Right lobe of liver (tissue), 6 donors: ENCODE results near the gene PLA2G2C. TPM values are rescaled to one million over a fixed set of nuclear protein-coding genes. Genes with fewer than 3 reads are reported as not detected.
A peak's percentile ranks its signal among the peaks of the same experiment; 100 is the strongest.

Experiments used
- ATAC-seq, 4 donors: fragments of 200-7000 bp; cut with Tn5 transposase; one replicate each; pipeline ENCODE4 v1.9.1; 2020; ENCODE audit warnings: mild to moderate bottlenecking in 4 of 4, moderate library complexity in 4 of 4
- DNase-seq, 3 donors: peaks; one replicate each; pipeline ENCODE4 v3.0.0-alpha.2; 2020
- H3K27ac ChIP-seq, 3 donors: fragments of 200-600 bp; one replicate each; pipeline ENCODE4 v1.8.0; 2022
- H3K27me3 ChIP-seq, 2 donors: fragments of 200-600 bp; one replicate each; pipeline ENCODE4 v1.8.0; 2022
- H3K36me3 ChIP-seq, 4 donors: fragments of 200-600 bp; sonication (generic) in 1 of 4; one replicate each; pipeline versions ENCODE4 v1.5.1 to v1.8.0; 2017 to 2022; ENCODE audit warnings: control low read depth in 1 of 4
- H3K4me1 ChIP-seq, 4 donors: fragments of 200-600 bp; sonication (generic) in 1 of 4; one replicate each; pipeline versions ENCODE4 v1.5.1 to v1.8.0; 2017 to 2022; ENCODE audit warnings: control low read depth in 1 of 4
- H3K4me3 ChIP-seq, 3 donors: fragments of 200-600 bp; one replicate each; pipeline ENCODE4 v1.8.0; 2022
- H3K9me3 ChIP-seq, 4 donors: fragments of 200-600 bp; sonication (generic) in 1 of 4; one replicate each; pipeline versions ENCODE4 v1.5.1 to v1.8.0; 2017 to 2022; ENCODE audit warnings: control low read depth in 1 of 4
- CTCF ChIP-seq, 4 donors: fragments of 200-600 bp in 3 of 4; fragments of 450-650 bp in 1 of 4; IDR thresholded peaks; one replicate each; pipeline versions ENCODE4 v1.5.1 to v1.8.0; 2016 to 2022; ENCODE audit warnings: antibody characterized with exemption in 4 of 4, mild to moderate bottlenecking in 2 of 4
- POLR2A ChIP-seq: fragments of 450-650 bp; IDR thresholded peaks from one replicate; pipeline ENCODE4 v1.6.1; 2017; ENCODE audit warnings: antibody characterized with exemption, mild to moderate bottlenecking
- WGBS: methylation state at CpG from one replicate; pipeline ENCODE4 v1.1.6; 2018; ENCODE audit warnings: low coverage, low lambda C conversion rate; ENCODE audit not compliant: insufficient coverage; ENCODE audit errors: missing lambda C conversion rate; 5-methylcytosine and 5-hydroxymethylcytosine counted together
- intact Hi-C, 2 donors: fragments of 100-400 bp; cut with DNase I; formaldehyde crosslinking; loops; one replicate each; pipeline versions ENCODE4 v1.11.2 to v1.14.1; 2022
- total RNA-seq, 6 experiments: library from RNA; depleted of rRNA in 2 of 6; stranded (reverse); fragments of >200 nt in 2 of 6; fragmentation: NEBNext Ultra II Directional in 3 of 6; extraction: Animal tissue kit (Norgen Biotek cat#: 25700) in 3 of 6; gene quantifications; one replicate each; pipeline versions ENCODE4 v1.1.0 to v1.2.4, GENCODE V29; 2016 to 2023
- donor health status: DM: no; HTN: yes; CAD: no.
- donor health status: DM: no; HTN: no; CAD: no.
- donor health status: DM: no; HTN: no; CAD: no.
- donor health status: DM: no; HTN: yes; CAD: no.
- donor health status: DM: no; HTN: yes; CAD: no.

PLA2G2C gene
- total RNA-seq, 6 experiments from 2014 or later: not detected

- DNase-seq: no peak
- ATAC-seq: no peak
- WGBS: 63% methylated on average over 6 of the region's 6 CpGs
- Histone ChIP-seq H3K36me3 (no peaks in the 10 kb centered on the region), H3K4me3 (no peak overlapping the region), H3K4me1 (peaks cover 0 to 9% (median 0%) of the 10 kb centered on the region in 4 donors), H3K27me3 (no peaks in the 10 kb centered on the region), H3K27ac (no peak overlapping the region), H3K9me3 (no peaks in the 10 kb centered on the region)
- no peak for TF ChIP-seq CTCF (IDR thresholded peaks at IDR 0.05)
- TF ChIP-seq POLR2A: no peak
- intact Hi-C loops: no loop called here
These were observed 11.0 kb upstream of the PLA2G2C start for GRCh38 chr1:20197329-20197791.

- H3K9me3 ChIP-seq: no peaks in the 10 kb centered on the region
- no peak overlapping the region for H3K27ac ChIP-seq
- no peaks in the 10 kb centered on the region for H3K27me3 ChIP-seq
- intact Hi-C loops: no loop called here
- no peak overlapping the region for H3K4me3 ChIP-seq
- DNase-seq: no peak
- H3K4me1 ChIP-seq: peaks cover 0 to 9% (median 0%) of the 10 kb centered on the region in 4 donors
- 26% methylated on average over 4 of the region's 4 CpGs for WGBS
- no peaks in the 10 kb centered on the region for H3K36me3 ChIP-seq
- TF ChIP-seq CTCF (IDR thresholded peaks at IDR 0.05) (peak in 3 of 4 donors; percentile 2 to 9 (median 5)), POLR2A (no peak)
- ATAC-seq: peak in 2 of 4 donors; percentile 8 to 19
These were observed 9.1 kb upstream of the PLA2G2C start for GRCh38 chr1:20195462-20195780.

- DNase-seq (peak; percentile 80 to 82 (median 81)), ATAC-seq (peak; percentile 96 to 98 (median 96))
- Histone ChIP-seq H3K27me3 (no peaks in the 10 kb centered on the region), H3K4me3 (no peak overlapping the region), H3K9me3 (no peaks in the 10 kb centered on the region), H3K36me3 (no peaks in the 10 kb centered on the region), H3K4me1 (peaks cover 0 to 9% (median 0%) of the 10 kb centered on the region in 4 donors), H3K27ac (no peak overlapping the region)
- WGBS: 13% methylated on average over 15 of the region's 15 CpGs
- intact Hi-C loops: no loop called here
- TF ChIP-seq CTCF (IDR thresholded peaks at IDR 0.05) (peak; percentile 86 to 96 (median 92)), POLR2A (no peak)
These were observed 8.6 kb upstream of the PLA2G2C start for GRCh38 chr1:20194757-20195461.

- 52% methylated on average over 2 of the region's 2 CpGs for WGBS
- peak in 1 of 3 donors; percentile 6 for DNase-seq
- no peaks in the 10 kb centered on the region for H3K27me3 ChIP-seq
- ATAC-seq: no peak
- no peak overlapping the region for H3K4me3 ChIP-seq
- H3K9me3 ChIP-seq: no peaks in the 10 kb centered on the region
- peaks cover 0 to 9% (median 0%) of the 10 kb centered on the region in 4 donors for H3K4me1 ChIP-seq
- H3K36me3 ChIP-seq: no peaks in the 10 kb centered on the region
- intact Hi-C loops: no loop called here
- H3K27ac ChIP-seq: no peak overlapping the region
- TF ChIP-seq CTCF (IDR thresholded peaks at IDR 0.05) (no peak), POLR2A (no peak)
These were observed 7.9 kb upstream of the PLA2G2C start for GRCh38 chr1:20194224-20194623.
